ENCODE results near the gene FGF8. TPM values are rescaled to one million over a fixed set of nuclear protein-coding genes. Genes with fewer than 3 reads are reported as not detected.

The FGF8 gene
- total RNA-seq, 1 donor from 2014 or later: not detected

GRCh38 chr10:101783736-101784118 is 7.8 kb upstream of the FGF8 start:
- DNase-seq (ENCODE audit: low spot score): no peak
- intact Hi-C loops (cut with DNase I): loop anchor here (2.0 kb wide), 1 partner anchor 35 kb away; the partner anchor contains the start of gene OGA

GRCh38 chr10:101782811-101783735 is 7.2 kb upstream of the FGF8 start, which contains the start of gene NPM3:
Gene NPM3 (minus strand): TSS chr10:101783446. CDS start chr10:101783390, 56 bp downstream.
- DNase-seq (ENCODE audit: low spot score): peak; percentile 87
- intact Hi-C loops (cut with DNase I): loop anchor here (2.0 kb wide), 1 partner anchor 36 kb away; the partner anchor contains the start of gene OGA

- intact Hi-C loops (cut with DNase I): loop anchor here (2.0 kb wide), 2 partner anchors 37 to 179 kb away; partner anchors contain the start of gene OGA
- peak; percentile 56 for DNase-seq (ENCODE audit: low spot score)
Observed at GRCh38 chr10:101781984-101782810, 6.3 kb upstream of the FGF8 start.

DNA sequence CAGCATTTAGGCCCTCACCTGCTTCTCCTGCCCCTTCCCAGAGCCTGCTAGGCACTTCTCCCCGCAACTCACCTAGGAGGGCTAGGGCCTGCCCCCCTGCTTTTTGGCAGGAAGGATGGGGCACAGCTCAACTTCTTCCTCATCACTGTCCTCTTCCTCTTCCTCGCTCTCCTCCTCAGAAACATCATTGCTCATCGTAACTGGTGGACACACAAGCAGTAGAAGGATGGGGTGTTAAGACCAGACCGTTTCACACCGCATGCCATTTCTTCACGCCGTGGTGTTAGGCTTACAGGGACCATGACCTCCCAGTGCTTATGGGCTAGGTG is 5.7 kb upstream of the FGF8 start:
- no peak for DNase-seq (ENCODE audit: low spot score)
- intact Hi-C loops (cut with DNase I): loop anchor here (2.0 kb wide), 1 partner anchor 179 kb away; no protein-coding TSS in a partner anchor

- DNase-seq (ENCODE audit: low spot score): no peak
- intact Hi-C loops (cut with DNase I): loop anchor here (2.0 kb wide), 1 partner anchor 178 kb away; no protein-coding TSS in a partner anchor
Observed at GRCh38 chr10:101780818-101781654, 5.1 kb upstream of the FGF8 start.

DNA sequence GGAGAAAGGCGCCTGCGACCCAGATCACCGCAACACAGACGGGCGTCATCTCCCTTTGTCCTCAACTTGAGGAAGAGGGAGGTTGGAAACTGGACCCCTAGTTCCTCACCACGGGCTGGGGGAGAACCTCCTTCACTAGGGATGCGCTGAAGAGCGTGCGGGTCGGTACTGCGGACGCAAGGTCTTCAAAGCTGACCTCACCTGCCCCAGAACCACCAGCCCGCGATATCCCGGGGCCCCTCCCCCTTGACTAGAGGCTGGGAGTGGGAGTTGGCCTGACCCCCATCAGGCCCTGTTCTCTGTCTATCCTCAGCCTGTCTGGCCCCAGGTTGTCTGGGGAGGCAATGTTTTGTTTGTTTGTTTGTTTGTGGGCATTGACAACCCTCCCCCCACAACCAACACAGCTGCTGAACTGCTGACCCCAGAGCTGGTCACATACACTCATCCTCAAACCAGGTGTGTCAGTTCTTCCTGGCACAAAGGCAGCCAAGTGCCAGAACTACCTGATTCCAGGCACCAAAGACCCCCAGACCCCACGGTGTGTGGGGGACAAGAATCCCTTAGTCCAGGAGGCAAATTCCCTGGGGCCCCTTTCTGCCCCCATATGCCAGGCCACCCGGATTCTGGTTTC is 4.4 kb upstream of the FGF8 start:
- no peak for DNase-seq (ENCODE audit: low spot score)
- intact Hi-C loops (cut with DNase I): loop anchor here (2.0 kb wide), 1 partner anchor 178 kb away; no protein-coding TSS in a partner anchor

- DNase-seq (ENCODE audit: low spot score): peak; percentile 94
- intact Hi-C loops (cut with DNase I): loop anchor here (2.0 to 5.0 kb wide), 2 partner anchors 177 to 567 kb away; no protein-coding TSS in a partner anchor
Observed at GRCh38 chr10:101779544-101780186, 3.8 kb upstream of the FGF8 start.

DNA sequence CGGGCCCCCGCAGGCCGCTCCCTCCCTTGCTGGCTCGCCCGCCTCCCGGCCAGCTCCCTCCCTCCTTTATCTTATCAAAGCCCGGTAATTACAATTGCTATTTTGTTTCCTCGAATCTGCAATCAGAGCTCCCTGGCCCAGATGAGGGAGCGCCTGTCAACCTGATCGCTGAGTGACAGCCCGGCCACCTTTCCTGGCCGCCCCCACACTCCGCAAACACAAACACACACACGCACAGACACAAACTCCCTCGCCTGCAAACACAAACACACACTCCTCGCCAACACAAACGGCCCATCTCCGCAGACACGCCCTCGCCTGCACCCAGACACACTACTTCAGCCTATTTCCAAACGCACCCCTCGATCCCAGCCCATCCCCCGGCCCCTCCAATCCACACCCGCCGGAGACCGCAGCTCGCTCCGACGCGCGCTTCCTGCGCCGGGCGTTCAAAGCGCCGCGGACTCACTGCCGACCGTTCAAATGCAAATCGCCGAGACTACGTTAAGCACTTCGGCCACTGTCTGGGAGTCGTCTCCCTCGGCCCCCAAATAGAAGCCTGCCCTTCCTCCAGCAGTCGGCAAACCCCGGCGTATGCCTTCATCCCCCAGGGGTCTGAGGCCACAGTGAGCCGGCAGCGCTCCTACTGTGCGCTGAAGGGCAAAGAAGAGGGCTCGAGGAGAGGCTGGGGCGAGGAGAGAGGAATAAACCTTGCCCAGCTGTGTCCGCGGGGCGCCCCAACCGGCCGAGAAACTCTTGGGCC is 3.0 kb upstream of the FGF8 start:
- DNase-seq (ENCODE audit: low spot score): no peak
- intact Hi-C loops (cut with DNase I): loop anchor here (5.0 kb wide), 1 partner anchor 567 kb away; no protein-coding TSS in a partner anchor

DNA sequence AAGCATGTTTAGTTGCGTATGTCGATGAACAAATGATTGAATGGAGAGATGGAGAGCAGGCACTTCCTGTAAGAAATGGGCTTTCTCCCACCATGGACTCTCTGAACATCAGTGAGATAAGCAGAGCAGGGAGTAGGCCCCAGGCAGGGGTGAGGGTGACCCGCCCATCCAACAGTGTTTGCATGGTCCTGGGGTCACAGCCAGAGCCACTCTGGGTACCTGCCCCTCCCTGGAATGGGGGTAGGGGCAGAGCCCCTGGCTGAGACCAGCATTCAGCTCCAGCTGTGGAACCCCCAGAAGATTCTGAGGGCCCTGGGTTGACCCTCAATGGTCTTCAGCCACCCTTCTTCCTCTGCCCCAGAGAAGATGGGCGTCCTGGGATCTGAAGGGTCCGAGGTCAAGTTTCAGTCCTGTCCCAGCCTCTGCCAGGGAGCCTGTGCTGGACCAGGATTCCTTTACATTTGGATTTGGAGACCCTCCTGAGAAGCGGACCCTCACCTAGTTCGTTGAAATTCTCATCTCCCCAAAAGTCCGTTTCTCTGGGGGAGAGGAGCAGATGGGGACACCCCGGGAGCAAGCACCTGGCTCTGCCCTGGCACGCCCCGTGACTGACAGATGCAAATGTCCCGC is 2.4 kb upstream of the FGF8 start:
- peak; percentile 63 for DNase-seq (ENCODE audit: low spot score)
- intact Hi-C loops (cut with DNase I): loop anchor here (5.0 kb wide), 1 partner anchor 566 kb away; no protein-coding TSS in a partner anchor

DNA sequence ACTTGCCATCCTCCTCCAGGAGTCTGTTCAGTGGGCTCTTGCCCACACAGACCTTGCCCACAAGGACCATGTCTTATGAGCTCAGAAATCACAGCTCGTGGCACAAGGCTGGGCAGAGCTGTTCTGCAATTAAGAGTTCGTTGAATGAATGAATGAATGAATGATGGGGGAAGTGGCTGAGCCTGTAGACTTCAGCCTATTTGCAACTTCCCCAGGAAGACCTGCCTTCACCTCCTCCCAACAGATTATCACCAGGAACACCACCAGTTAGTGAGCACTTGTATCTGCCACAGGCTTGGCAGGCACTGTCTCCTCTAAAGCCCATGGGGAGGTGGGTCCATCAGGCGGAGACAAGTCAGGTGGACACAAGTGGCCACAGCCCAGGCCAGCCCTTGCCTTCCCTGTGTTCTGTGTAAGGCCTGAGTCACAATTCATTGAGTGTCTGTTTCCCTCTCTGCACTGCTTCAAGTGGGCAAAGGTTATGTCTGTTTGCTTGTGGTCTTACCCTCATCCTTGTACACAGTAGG is 1.8 kb upstream of the FGF8 start:
- DNase-seq (ENCODE audit: low spot score): peak; percentile 46
- intact Hi-C loops (cut with DNase I): loop anchor here (5.0 kb wide), 1 partner anchor 565 kb away; no protein-coding TSS in a partner anchor

GRCh38 chr10:101776161-101776817 is 375 bp upstream of the FGF8 start:
- intact Hi-C loops (cut with DNase I): loop anchor here (5.0 kb wide), 1 partner anchor 564 kb away; no protein-coding TSS in a partner anchor

DNA sequence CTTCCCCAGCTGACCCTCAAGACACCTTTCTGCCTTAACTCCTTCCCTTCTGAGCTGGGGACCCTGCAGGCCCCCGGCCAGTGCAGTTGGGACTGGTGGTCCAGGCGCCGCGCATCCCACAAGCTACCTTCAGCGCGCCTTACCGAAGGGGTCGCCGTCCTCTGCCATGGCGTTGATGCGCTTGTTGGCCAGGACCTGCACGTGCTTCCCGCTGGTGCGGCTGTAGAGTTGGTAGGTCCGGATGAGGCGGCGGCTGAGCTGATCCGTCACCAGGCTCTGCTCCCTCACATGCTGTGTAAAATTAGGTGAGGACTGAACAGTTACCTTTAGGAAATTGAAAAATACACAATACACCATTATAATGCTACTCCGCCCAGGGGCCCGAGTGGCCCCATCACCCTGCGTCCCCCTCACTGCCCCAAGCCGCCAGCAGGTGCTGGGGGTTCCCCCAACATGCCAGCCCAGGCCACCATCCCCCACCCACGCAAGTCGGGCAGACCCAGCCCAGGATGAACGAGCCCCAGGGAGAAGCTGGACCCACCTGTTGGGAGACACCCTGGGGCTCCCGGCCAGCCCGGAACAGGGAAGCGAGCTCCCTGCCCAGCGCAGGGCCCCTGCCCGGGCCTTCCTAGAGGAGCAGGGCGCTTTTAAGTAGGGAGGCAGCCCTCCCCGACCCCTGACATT is 1.2 kb downstream of the FGF8 start:
- peak; percentile 60 for DNase-seq (ENCODE audit: low spot score)
- intact Hi-C loops (cut with DNase I): loop anchor here (5.0 kb wide), 1 partner anchor 562 kb away; no protein-coding TSS in a partner anchor

More at GRCh38 chr10:101776161-101776817, 375 bp upstream of the FGF8 start:
- DNase-seq (ENCODE audit: low spot score): peak; percentile 49

DNA sequence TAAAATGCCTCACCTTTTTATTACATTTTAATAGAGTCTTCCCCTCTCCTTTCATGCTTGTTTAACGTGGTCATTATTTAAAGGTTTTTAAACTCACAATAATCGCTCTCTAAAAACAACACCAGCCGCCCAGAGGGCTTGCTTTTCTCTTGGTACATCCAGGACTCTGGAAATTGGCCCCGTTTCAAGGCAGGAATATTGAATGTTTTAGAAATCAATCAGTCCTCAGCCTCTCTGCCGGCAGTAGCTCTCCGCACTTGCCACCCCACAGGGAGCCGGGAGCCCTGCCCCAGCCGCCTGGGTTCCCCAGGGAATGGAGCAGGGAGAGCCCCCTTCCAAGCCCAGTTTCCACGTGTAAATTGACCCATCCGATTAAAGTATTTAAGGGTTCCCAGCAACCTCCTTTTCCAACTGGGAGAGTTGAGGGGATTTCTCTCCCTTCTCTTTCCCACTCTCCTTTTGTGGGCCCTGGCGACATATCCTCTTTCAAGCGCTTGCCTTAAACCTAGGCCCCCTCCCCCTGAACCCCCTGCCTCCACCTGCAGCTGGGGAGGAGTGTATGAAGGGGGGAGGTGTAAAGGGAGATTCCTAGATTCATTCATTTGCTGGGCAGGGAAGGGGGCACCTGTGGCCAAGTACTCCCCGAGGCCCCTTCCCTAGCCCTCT is 1.9 kb downstream of the FGF8 start:
- no peak for DNase-seq (ENCODE audit: low spot score)
- intact Hi-C loops (cut with DNase I): no loop called here

GRCh38 chr10:101772895-101773761 is 2.8 kb downstream of the FGF8 start:
- intact Hi-C loops (cut with DNase I): no loop called here
- peak; percentile 70 for DNase-seq (ENCODE audit: low spot score)
